Nucleus accumbens (tissue), 56 donors: ENCODE results near the gene RAD50.
"Not testable (repeated sequence)": the region's sequence is repeated elsewhere in the genome, so short reads cannot be mapped to it uniquely, and the experiment has no call there.

Experiments
- DNase-seq, 56 donors: peaks; one replicate each; lab custom pipeline; 2025; lab: John Stamatoyannopoulos, UW

The RAD50 gene

GRCh38 chr5:132627470-132627869 is 70.7 kb downstream of the RAD50 start:
- no peak for DNase-seq

DNA sequence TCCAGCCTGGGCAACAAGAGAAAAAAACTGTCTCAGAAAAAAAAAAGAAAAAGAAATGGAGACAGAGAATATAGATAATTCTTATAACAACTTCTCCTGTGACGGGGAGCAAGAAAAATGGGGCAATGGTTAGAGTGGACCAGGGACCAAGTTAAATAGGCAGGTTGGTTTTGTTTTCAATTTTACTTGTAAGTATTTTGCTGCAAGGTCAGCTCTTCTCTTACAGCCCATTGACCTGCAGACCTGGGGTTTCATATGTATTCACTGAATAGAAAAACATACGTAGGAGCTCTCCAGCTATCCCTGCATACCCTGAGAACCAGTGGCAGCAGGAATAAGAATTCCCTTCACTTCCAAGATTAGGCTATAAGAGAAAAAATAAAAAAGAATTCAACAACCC is 72.0 kb downstream of the RAD50 start:
- no peak for DNase-seq

DNA sequence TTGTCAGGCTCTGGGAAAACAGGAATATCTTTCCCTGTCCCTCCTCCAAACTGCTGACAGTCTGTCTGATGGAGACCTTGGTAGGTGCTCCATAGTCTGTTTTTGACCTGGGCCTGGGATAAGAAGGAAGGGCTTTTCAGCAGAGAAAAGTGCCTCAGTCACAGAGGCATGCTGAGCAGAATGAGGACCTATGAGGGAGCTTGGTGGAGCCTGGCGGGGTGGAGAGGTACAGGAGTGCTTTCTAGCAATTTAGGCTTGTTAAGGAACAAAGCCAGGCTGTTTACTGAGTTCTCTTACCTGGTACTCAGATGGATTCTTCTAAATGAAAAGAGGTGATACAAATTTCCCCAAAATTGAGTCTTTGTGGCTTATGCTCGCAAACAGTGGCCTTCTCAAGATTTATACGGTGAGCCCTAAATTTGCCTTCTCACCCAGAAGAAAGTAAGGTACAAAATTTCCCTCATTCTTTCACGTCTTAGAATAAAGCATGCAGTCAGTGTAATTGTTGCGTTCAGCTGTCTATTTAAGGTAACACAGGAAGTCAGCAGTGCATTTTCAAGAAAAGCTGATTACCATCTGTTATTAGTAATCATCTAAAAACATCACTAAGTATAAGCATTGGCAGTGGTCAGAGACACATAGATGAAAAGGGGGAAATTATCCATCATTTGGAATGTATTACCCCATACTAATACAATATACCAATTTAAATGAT is 72.6 kb downstream of the RAD50 start:
- no peak for DNase-seq

DNA sequence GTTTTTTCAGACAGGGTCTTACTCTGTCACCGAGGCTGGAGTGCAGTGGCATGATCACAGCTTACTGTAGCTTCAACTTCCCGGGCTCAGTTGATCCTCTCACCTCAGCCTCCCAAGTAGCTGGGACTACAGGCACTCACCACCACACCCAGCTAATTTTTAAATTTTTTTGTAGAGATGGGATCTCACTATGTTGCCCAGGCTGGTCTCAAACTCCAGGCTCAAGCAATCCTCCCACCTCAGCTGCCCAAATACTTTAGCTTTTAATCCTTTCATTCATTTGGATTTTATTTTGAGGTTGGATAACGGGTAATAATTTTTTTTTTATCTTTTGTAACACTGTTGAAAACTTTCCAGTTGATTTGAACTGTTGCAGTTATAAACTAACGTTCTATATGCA is 76.8 kb downstream of the RAD50 start:
- not testable (repeated sequence) for DNase-seq

DNA sequence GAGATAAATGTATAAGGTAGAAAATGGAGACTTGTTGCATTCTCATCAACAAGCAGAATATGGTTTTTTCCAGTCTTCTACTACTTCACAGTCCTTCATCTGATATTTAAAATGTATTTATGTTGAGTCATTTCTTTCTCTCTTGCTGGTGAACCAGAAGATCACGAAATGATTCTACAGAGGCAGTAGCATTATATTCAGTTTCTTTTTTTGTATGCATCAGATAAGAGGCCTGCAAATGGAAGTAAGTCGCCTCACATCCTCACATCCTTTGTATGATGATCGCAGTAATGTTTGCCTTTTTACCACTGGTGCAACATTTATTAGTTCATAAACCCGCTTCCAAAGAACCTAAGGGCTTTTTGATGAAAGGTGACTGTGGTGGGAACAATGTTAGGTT is 79.1 kb downstream of the RAD50 start:
- no peak for DNase-seq

DNA sequence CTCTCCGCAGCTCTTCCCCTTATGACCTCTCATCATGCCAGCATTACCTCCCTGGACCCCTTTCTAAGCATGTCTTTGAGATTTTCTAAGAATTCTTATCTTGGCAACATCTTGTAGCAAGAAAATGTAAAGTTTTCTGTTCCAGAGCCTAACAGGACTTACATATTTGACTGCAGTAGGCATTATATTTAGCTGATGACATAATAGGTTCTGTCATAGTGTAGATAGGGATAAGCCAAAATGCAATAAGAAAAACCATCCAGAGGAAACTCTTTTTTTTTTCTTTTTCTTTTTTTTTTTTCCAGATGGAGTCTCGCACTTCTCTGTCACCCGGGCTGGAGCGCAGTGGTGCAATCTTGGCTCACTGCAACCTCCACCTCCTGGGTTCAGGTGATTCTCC is 80.5 kb downstream of the RAD50 start:
- no peak for DNase-seq

- DNase-seq = no peak
Measured at GRCh38 chr5:132639706-132640130, 82.9 kb downstream of the RAD50 start.

GRCh38 chr5:132640613-132641012 is 83.8 kb downstream of the RAD50 start:
- DNase-seq = no peak

DNA sequence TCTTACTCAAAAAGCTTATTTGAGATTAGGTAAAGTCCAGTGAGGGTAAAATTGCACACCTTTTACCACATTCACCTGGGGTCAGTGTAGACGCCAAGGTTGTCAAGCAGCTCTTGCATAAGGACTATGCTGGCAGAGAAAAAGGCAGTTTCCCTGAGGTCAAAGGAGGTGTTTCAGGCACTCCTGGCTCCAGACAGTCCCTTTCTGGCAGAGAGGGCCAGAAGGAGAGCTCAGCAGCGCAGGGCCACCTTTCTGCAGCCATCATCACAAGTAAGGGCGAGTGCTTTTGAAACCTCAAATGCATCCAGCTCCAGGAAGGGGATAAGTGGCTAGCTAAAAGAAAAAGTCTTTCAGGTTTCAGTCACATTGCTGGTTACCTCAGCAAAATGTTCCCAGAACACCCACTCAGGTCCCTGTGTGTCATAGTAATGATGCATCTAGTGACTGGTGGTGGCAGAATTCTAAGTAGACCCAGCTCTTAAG is 84.5 kb downstream of the RAD50 start:
- DNase-seq = peak in 3 of 56 donors; percentile 19 to 46 (median 25)

DNA sequence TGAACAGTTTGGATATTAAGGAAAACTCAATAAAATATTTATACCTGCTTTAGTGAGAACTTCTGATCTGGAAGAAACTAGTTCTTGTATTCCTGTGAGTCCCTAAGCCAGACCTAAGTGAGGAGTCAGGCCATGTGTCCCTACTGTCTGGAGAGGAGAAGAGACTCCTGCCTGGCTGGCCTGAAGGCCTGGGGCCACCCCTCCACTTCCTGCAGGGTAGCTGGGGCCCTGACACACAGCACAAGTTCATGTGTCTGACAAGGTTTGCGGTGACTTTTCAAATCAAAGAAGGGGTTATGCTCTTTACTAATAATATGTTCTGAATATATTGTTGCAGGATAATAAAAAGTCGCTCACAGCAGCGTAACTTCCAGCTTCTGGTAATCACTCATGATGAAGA is 85.1 kb downstream of the RAD50 start:
- no peak for DNase-seq

DNA sequence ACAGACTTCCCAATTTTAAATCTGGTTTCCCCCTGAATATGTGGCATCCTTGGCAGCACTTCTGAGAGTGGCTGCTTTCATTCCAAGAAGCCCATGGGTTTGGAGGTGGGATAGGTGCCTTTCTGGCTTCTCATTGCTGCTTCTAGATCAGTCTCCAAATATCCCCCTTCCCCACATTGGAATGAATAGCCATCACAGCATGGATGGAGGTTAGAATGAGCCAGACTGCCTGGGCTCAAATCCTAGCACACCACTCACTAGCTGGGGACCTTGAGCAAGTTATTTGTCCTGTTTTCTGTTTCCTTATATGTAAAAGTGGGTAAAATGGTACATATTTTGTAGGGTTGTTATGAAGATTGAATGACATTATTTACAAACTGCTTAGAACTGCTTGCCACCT is 87.4 kb downstream of the RAD50 start:
- no peak for DNase-seq

- DNase-seq = no peak
Measured at GRCh38 chr5:132646583-132647266, 89.9 kb downstream of the RAD50 start.

DNA sequence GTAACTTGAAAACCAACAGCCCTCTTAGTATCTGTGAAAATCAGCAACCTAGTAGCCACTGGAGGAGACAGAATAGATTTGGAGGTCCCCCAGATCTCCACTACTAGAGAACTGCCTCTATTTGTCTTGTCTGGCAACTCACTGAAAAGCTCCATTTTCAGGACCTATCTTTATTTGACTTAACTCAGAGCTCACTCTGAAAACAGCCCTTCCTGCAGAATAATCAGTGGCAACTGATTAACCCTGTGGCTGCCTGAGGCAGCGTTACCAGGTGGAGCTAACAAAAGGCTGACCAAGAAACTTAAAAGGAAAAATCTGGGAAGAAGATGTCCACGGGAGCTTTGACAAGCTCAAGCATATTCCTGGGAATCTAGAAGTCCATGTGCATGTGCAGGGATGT is 90.7 kb downstream of the RAD50 start:
- no peak for DNase-seq

- no peak for DNase-seq
Measured at GRCh38 chr5:132648355-132648754, 91.6 kb downstream of the RAD50 start.

GRCh38 chr5:132651838-132652469 is 95.2 kb downstream of the RAD50 start:
- DNase-seq = no peak

- DNase-seq = no peak
Measured at GRCh38 chr5:132653716-132654115, 96.9 kb downstream of the RAD50 start.

- peak in 15 of 56 donors; percentile 9 to 59 (median 22) for DNase-seq
Measured at GRCh38 chr5:132655821-132656773, 99.3 kb downstream of the RAD50 start.

GRCh38 chr5:132656774-132657355 is 100.1 kb downstream of the RAD50 start:
- DNase-seq = no peak

- no peak for DNase-seq
Measured at GRCh38 chr5:132657676-132658380, 101.1 kb downstream of the RAD50 start, which contains the start of gene IL13. Gene IL13 (plus strand): TSS chr5:132658173. CDS start chr5:132658187, 14 bp downstream.
